MG63 (cell line): ENCODE measurements around the gene USP17L10. TPM values are rescaled to one million over a fixed set of nuclear protein-coding genes. Genes with fewer than 3 reads are reported as not detected.
"Not testable (repeated sequence)": the region's sequence is repeated elsewhere in the genome, so short reads cannot be mapped to it uniquely, and the experiment has no call there.

Experiments
- DNase-seq: peaks from one replicate; pipeline ENCODE4 v3.0.0-alpha.2; 2020
- H3K27me3 ChIP-seq: fragments of 250-450 bp; sonication (Bioruptor Pico); 2 replicates; pipeline ENCODE4 v1.5.1; 2020; ENCODE audit warnings: mild to moderate bottlenecking, moderate library complexity
- H3K36me3 ChIP-seq: fragments of 250-450 bp; sonication (Bioruptor Pico); 2 replicates; pipeline ENCODE4 v1.5.1; 2020; ENCODE audit warnings: mild to moderate bottlenecking, moderate library complexity
- H3K4me3 ChIP-seq: fragments of 250-450 bp; sonication (Bioruptor Pico); 2 replicates; pipeline ENCODE4 v1.5.1; 2020; ENCODE audit warnings: mild to moderate bottlenecking, moderate library complexity
- H3K9me3 ChIP-seq: fragments of 250-450 bp; sonication (Bioruptor Pico); 2 replicates; pipeline ENCODE4 v1.5.1; 2020; ENCODE audit warnings: mild to moderate bottlenecking, moderate library complexity
- total RNA-seq: library from RNA; depleted of rRNA; stranded (reverse); fragments of >200 nt; shearing (Covaris generic); gene quantifications from 2 replicates; pipeline ENCODE4 v1.2.3, GENCODE V29; 2014; ENCODE audit warnings: low replicate concordance; rRNA removed

USP17L10 gene
- total RNA-seq = not detected in 2 replicates

GRCh38 chr4:9210357-9210756 lies at the start of gene USP17L10:
Gene USP17L10 (plus strand): TSS chr4:9210657. CDS start chr4:9210657, 0 bp downstream.
- DNase-seq, H3K36me3 ChIP-seq, H3K9me3 ChIP-seq, H3K4me3 ChIP-seq, H3K27me3 ChIP-seq: not testable (repeated sequence)

- H3K36me3 ChIP-seq, DNase-seq, H3K4me3 ChIP-seq, H3K27me3 ChIP-seq, H3K9me3 ChIP-seq: not testable (repeated sequence)
These were observed 44.5 kb upstream of the USP17L10 start for GRCh38 chr4:9165990-9166389.

- H3K36me3 ChIP-seq, H3K9me3 ChIP-seq, H3K4me3 ChIP-seq, H3K27me3 ChIP-seq: not testable (repeated sequence)
- DNase-seq = peak; percentile 53
These were observed 40.5 kb upstream of the USP17L10 start, which contains the start of gene FAM90A26 for GRCh38 chr4:9169791-9170459. Gene FAM90A26 (plus strand): TSS chr4:9170409. CDS start chr4:9173173, 2,764 bp downstream.

- H3K9me3 ChIP-seq, DNase-seq, H3K4me3 ChIP-seq, H3K36me3 ChIP-seq, H3K27me3 ChIP-seq: not testable (repeated sequence)
These were observed 4.2 kb downstream of the USP17L10 start for GRCh38 chr4:9214701-9215100.

GRCh38 chr4:9215105-9215504 lies 4.6 kb downstream of the USP17L10 start, which contains the start of gene USP17L11:
Gene USP17L11 (plus strand): TSS chr4:9215405. CDS start chr4:9215405, 0 bp downstream.
- not testable (repeated sequence) for H3K4me3 ChIP-seq, H3K36me3 ChIP-seq, H3K9me3 ChIP-seq, DNase-seq, H3K27me3 ChIP-seq

GRCh38 chr4:9219852-9220251 lies 9.4 kb downstream of the USP17L10 start, which contains the start of gene USP17L12:
Gene USP17L12 (plus strand): TSS chr4:9220152. CDS start chr4:9220152, 0 bp downstream.
- H3K36me3 ChIP-seq, H3K4me3 ChIP-seq, H3K9me3 ChIP-seq, DNase-seq, H3K27me3 ChIP-seq: not testable (repeated sequence)

- not testable (repeated sequence) for H3K36me3 ChIP-seq, DNase-seq, H3K27me3 ChIP-seq, H3K9me3 ChIP-seq, H3K4me3 ChIP-seq
These were observed 14.1 kb downstream of the USP17L10 start, which contains the start of gene USP17L13 for GRCh38 chr4:9224596-9224995. Gene USP17L13 (plus strand): TSS chr4:9224896. CDS start chr4:9224896, 0 bp downstream.

GRCh38 chr4:9230249-9230648 lies 19.8 kb downstream of the USP17L10 start:
- not testable (repeated sequence) for DNase-seq, H3K9me3 ChIP-seq, H3K36me3 ChIP-seq, H3K4me3 ChIP-seq, H3K27me3 ChIP-seq

- not testable (repeated sequence) for DNase-seq, H3K4me3 ChIP-seq, H3K9me3 ChIP-seq, H3K36me3 ChIP-seq, H3K27me3 ChIP-seq
These were observed 23.6 kb downstream of the USP17L10 start, which contains the start of gene USP17L15 for GRCh38 chr4:9234085-9234484. Gene USP17L15 (plus strand): TSS chr4:9234385. CDS start chr4:9234385, 0 bp downstream.

GRCh38 chr4:9238461-9238860 lies 28.0 kb downstream of the USP17L10 start:
- not testable (repeated sequence) for H3K36me3 ChIP-seq, H3K9me3 ChIP-seq, DNase-seq, H3K27me3 ChIP-seq, H3K4me3 ChIP-seq

GRCh38 chr4:9243579-9243978 lies 33.1 kb downstream of the USP17L10 start, which contains the start of gene USP17L17:
Gene USP17L17 (plus strand): TSS chr4:9243879. CDS start chr4:9243879, 0 bp downstream.
- not testable (repeated sequence) for H3K9me3 ChIP-seq, DNase-seq, H3K4me3 ChIP-seq, H3K27me3 ChIP-seq, H3K36me3 ChIP-seq

GRCh38 chr4:9247953-9248680 lies 37.7 kb downstream of the USP17L10 start, which contains the start of gene USP17L18:
Gene USP17L18 (plus strand): TSS chr4:9248630. CDS start chr4:9248630, 0 bp downstream.
- DNase-seq = not testable (repeated sequence)

GRCh38 chr4:9253078-9253477 lies 42.6 kb downstream of the USP17L10 start, which contains the start of gene USP17L19:
Gene USP17L19 (plus strand): TSS chr4:9253378. CDS start chr4:9253378, 0 bp downstream.
- not testable (repeated sequence) for H3K36me3 ChIP-seq, H3K9me3 ChIP-seq, DNase-seq, H3K4me3 ChIP-seq, H3K27me3 ChIP-seq

More at GRCh38 chr4:9247953-9248680, 37.7 kb downstream of the USP17L10 start, which contains the start of gene USP17L18:
- not testable (repeated sequence) for H3K4me3 ChIP-seq, H3K27me3 ChIP-seq, H3K9me3 ChIP-seq, H3K36me3 ChIP-seq

- H3K36me3 ChIP-seq, H3K4me3 ChIP-seq, H3K9me3 ChIP-seq, H3K27me3 ChIP-seq, DNase-seq: not testable (repeated sequence)
These were observed 47.4 kb downstream of the USP17L10 start, which contains the start of gene USP17L20 for GRCh38 chr4:9257824-9258223. Gene USP17L20 (plus strand): TSS chr4:9258124. CDS start chr4:9258124, 0 bp downstream.
